Measurements from ENCODE around the gene CMTM5.

Gene CMTM5

GRCh38 chr14:23358042-23358441 lies 18.8 kb upstream of the CMTM5 start:
- no peak for DNase-seq (ENCODE audit: low spot score)

- no peak for DNase-seq (ENCODE audit: low spot score)
Observed at GRCh38 chr14:23358553-23359166, 18.2 kb upstream of the CMTM5 start.

- DNase-seq (ENCODE audit: low spot score) = no peak
Observed at GRCh38 chr14:23359167-23359626, 17.6 kb upstream of the CMTM5 start.

- DNase-seq (ENCODE audit: low spot score) = no peak
Observed at GRCh38 chr14:23359722-23360447, 17.0 kb upstream of the CMTM5 start.

- DNase-seq (ENCODE audit: low spot score) = no peak
Observed at GRCh38 chr14:23360496-23360895, 16.4 kb upstream of the CMTM5 start.

- DNase-seq (ENCODE audit: low spot score) = peak; percentile 76
Observed at GRCh38 chr14:23361320-23361719, 15.5 kb upstream of the CMTM5 start.

GRCh38 chr14:23361763-23362162 lies 15.1 kb upstream of the CMTM5 start:
- DNase-seq (ENCODE audit: low spot score) = no peak

- peak; percentile 35 for DNase-seq (ENCODE audit: low spot score)
Observed at GRCh38 chr14:23362200-23362599, 14.6 kb upstream of the CMTM5 start.

GRCh38 chr14:23364164-23365035 lies 12.4 kb upstream of the CMTM5 start:
- peak; percentile 65 for DNase-seq (ENCODE audit: low spot score)

GRCh38 chr14:23365036-23365731 lies 11.7 kb upstream of the CMTM5 start, which contains the start of gene EFS:
Gene EFS (minus strand): TSS chr14:23365172. CDS start chr14:23365025, 147 bp downstream.
- DNase-seq (ENCODE audit: low spot score) = peak; percentile 69

- peak; percentile 46 for DNase-seq (ENCODE audit: low spot score)
Observed at GRCh38 chr14:23365732-23366425, 11.0 kb upstream of the CMTM5 start.

GRCh38 chr14:23366426-23366921 lies 10.4 kb upstream of the CMTM5 start:
- DNase-seq (ENCODE audit: low spot score) = peak; percentile 67

GRCh38 chr14:23370221-23370620 lies 6.6 kb upstream of the CMTM5 start:
- no peak for DNase-seq (ENCODE audit: low spot score)

GRCh38 chr14:23371865-23372264 lies 5.0 kb upstream of the CMTM5 start:
- DNase-seq (ENCODE audit: low spot score) = no peak

GRCh38 chr14:23372509-23372908 lies 4.3 kb upstream of the CMTM5 start, which contains the start of gene IL25:
Gene IL25 (plus strand): TSS chr14:23372809.
- no peak for DNase-seq (ENCODE audit: low spot score)

- no peak for DNase-seq (ENCODE audit: low spot score)
Observed at GRCh38 chr14:23373041-23373440, 3.8 kb upstream of the CMTM5 start.

- no peak for DNase-seq (ENCODE audit: low spot score)
Observed at GRCh38 chr14:23375527-23376251, 1.2 kb upstream of the CMTM5 start.

- no peak for DNase-seq (ENCODE audit: low spot score)
Observed at GRCh38 chr14:23377198-23377550, 328 bp downstream of the CMTM5 start.

GRCh38 chr14:23377573-23378563 lies 1.0 kb downstream of the CMTM5 start:
- DNase-seq (ENCODE audit: low spot score) = no peak

Measured in AG08395 (cell line).